GM13977 (cell line): ENCODE measurements around the gene C11orf58.

Experiments used
- DNase-seq: peaks from one replicate; pipeline ENCODE4 v3.0.0; 2012; ENCODE audit warnings: low spot score
- CTCF ChIP-seq: IDR thresholded peaks from 2 replicates; pipeline ENCODE4 v1.5.1; 2012; ENCODE audit warnings: mild to moderate bottlenecking, control low read depth; ENCODE audit not compliant: insufficient read depth; ENCODE audit errors: extremely low read depth, missing control alignments
- in situ Hi-C: fragments of 300-500 bp; cut with MboI; formaldehyde crosslinking; loops from one replicate; pipeline ENCODE4 v1.12.0; 2022; ENCODE audit warnings: low sequenced_read_pairs, low pct_unique_long_range_greater_than_20kb, mixed read lengths, inconsistent platforms; ENCODE audit not compliant: unreplicated experiment

The C11orf58 gene

GRCh38 chr11:16772141-16772512 is 33.7 kb downstream of the C11orf58 start:
- in situ Hi-C loops, result no loop called here
- TF ChIP-seq CTCF, result no peak
- DNase-seq, result peak; percentile 4

- TF ChIP-seq CTCF, result no peak
- DNase-seq, result peak; percentile 11
- in situ Hi-C loops, result no loop called here
Measured at GRCh38 chr11:16773981-16774935, 35.8 kb downstream of the C11orf58 start.

- TF ChIP-seq CTCF, result no peak
- in situ Hi-C loops, result loop anchor here (25.0 kb wide), 1 partner anchor 737 kb away; no protein-coding TSS in a partner anchor
- DNase-seq, result no peak
Measured at GRCh38 chr11:16774936-16775613, 36.6 kb downstream of the C11orf58 start.

GRCh38 chr11:16775614-16776283 is 37.3 kb downstream of the C11orf58 start:
- DNase-seq, result no peak
- no peak for TF ChIP-seq CTCF
- in situ Hi-C loops, result loop anchor here (25.0 kb wide), 1 partner anchor 737 kb away; no protein-coding TSS in a partner anchor

GRCh38 chr11:16776711-16777612 is 38.5 kb downstream of the C11orf58 start:
- TF ChIP-seq CTCF, result no peak
- DNase-seq, result no peak
- in situ Hi-C loops, result loop anchor here (25.0 kb wide), 1 partner anchor 735 kb away; no protein-coding TSS in a partner anchor
